Suppressor macrophage treated with lipopolysaccharide for 1 hour (primary cell): ENCODE data around the gene SRGAP3.

Experiments used
- DNase-seq, 3 donors: peaks; one replicate each; pipeline ENCODE4 v3.0.0-alpha.2; 2020 to 2022

Gene SRGAP3

GRCh38 chr3:9198899-9199335 is 50.5 kb downstream of the SRGAP3 start:
- DNase-seq, result no peak

GRCh38 chr3:9198261-9198660 is 51.2 kb downstream of the SRGAP3 start:
- DNase-seq, result no peak

GRCh38 chr3:9196020-9196419 is 53.4 kb downstream of the SRGAP3 start:
- no peak for DNase-seq

- DNase-seq, result no peak
Measured at GRCh38 chr3:9195390-9195789, 54.1 kb downstream of the SRGAP3 start.

- no peak for DNase-seq
Measured at GRCh38 chr3:9194509-9195184, 54.8 kb downstream of the SRGAP3 start.

- DNase-seq, result no peak
Measured at GRCh38 chr3:9193633-9194195, 55.7 kb downstream of the SRGAP3 start.

GRCh38 chr3:9193211-9193610 is 56.2 kb downstream of the SRGAP3 start:
- DNase-seq, result no peak

- no peak for DNase-seq
Measured at GRCh38 chr3:9192248-9193025, 57.0 kb downstream of the SRGAP3 start.

- DNase-seq, result no peak
Measured at GRCh38 chr3:9190276-9190675, 59.2 kb downstream of the SRGAP3 start.

- DNase-seq, result no peak
Measured at GRCh38 chr3:9188583-9188982, 60.9 kb downstream of the SRGAP3 start.

GRCh38 chr3:9185701-9186100 is 63.7 kb downstream of the SRGAP3 start:
- DNase-seq, result no peak

- DNase-seq, result no peak
Measured at GRCh38 chr3:9185046-9185445, 64.4 kb downstream of the SRGAP3 start.

GRCh38 chr3:9184461-9184835 is 65.0 kb downstream of the SRGAP3 start:
- DNase-seq, result no peak

GRCh38 chr3:9183811-9184460 is 65.5 kb downstream of the SRGAP3 start:
- no peak for DNase-seq

- no peak for DNase-seq
Measured at GRCh38 chr3:9183011-9183410, 66.4 kb downstream of the SRGAP3 start.

GRCh38 chr3:9180764-9181117 is 68.7 kb downstream of the SRGAP3 start:
- peak; percentile 33 to 51 (median 43) for DNase-seq

GRCh38 chr3:9179826-9180763 is 69.4 kb downstream of the SRGAP3 start:
- DNase-seq, result peak; percentile 68 to 76 (median 74)

GRCh38 chr3:9178697-9179096 is 70.7 kb downstream of the SRGAP3 start:
- DNase-seq, result no peak

- DNase-seq, result no peak
Measured at GRCh38 chr3:9175421-9175820, 74.0 kb downstream of the SRGAP3 start.

- DNase-seq, result no peak
Measured at GRCh38 chr3:9173445-9173844, 76.0 kb downstream of the SRGAP3 start.

GRCh38 chr3:9172851-9173321 is 76.6 kb downstream of the SRGAP3 start:
- no peak for DNase-seq

GRCh38 chr3:9170851-9171160 is 78.6 kb downstream of the SRGAP3 start:
- DNase-seq, result no peak
